Common myeloid progenitor, CD34-positive (primary cell): Measurements from ENCODE around the gene PLEKHA8.
A peak's percentile ranks its signal among the peaks of the same experiment; 100 is the strongest.
"Not testable (repeated sequence)": the region's sequence is repeated elsewhere in the genome, so short reads cannot be mapped to it uniquely, and the experiment has no call there.

Source experiments
- CTCF ChIA-PET: fragments of 350-600 bp; sonication (Branson Sonifier 250); formaldehyde crosslinking; loops from one replicate; lab custom pipeline; 2021; ENCODE audit warnings: antibody characterized with exemption; lab: Charles Lee
- POLR2A ChIA-PET: fragments of 350-600 bp; sonication (Branson Sonifier 250); formaldehyde crosslinking; loops from one replicate; lab custom pipeline; 2021; ENCODE audit warnings: antibody characterized with exemption; lab: Charles Lee
- DNase-seq, 3 donors: peaks; one replicate each; pipeline versions ENCODE4 v3.0.0 to v3.0.0-alpha.2; 2013
- H3K27ac ChIP-seq, 2 experiments: 1 replicate in 1 of 2; 2 replicates in 1 of 2; pipeline ENCODE4 v1.7.0; 2013; ENCODE audit warnings: inconsistent platforms in 2 of 2, low read length in 2 of 2, mild to moderate bottlenecking in 2 of 2, low read depth in 1 of 2, moderate library complexity in 1 of 2; ENCODE audit not compliant: severe bottlenecking in 2 of 2, insufficient read depth in 1 of 2, poor library complexity in 1 of 2
- H3K27me3 ChIP-seq, 5 experiments: replicated peaks in 2 of 5; 1 replicate in 3 of 5; 2 replicates in 2 of 5; pipeline versions ENCODE4 v1.6.1 to v1.7.0; 2013; ENCODE audit warnings: low read length in 4 of 5, mild to moderate bottlenecking in 2 of 5, moderate library complexity in 2 of 5, inconsistent platforms in 1 of 5; ENCODE audit not compliant: insufficient read depth in 5 of 5, control insufficient read depth in 4 of 5
- H3K36me3 ChIP-seq, 4 experiments: 1 replicate in 2 of 4; 2 replicates in 2 of 4; pipeline versions ENCODE4 v1.6.1 to v1.7.0; 2013; ENCODE audit warnings: low read length in 3 of 4, control low read depth in 1 of 4, mild to moderate bottlenecking in 1 of 4; ENCODE audit not compliant: control insufficient read depth in 4 of 4, insufficient read depth in 4 of 4
- H3K4me1 ChIP-seq, 4 experiments: 1 replicate in 3 of 4; 2 replicates in 1 of 4; pipeline versions ENCODE4 v1.6.1 to v1.7.1; 2013; ENCODE audit warnings: low read length in 3 of 4, mild to moderate bottlenecking in 3 of 4, control low read depth in 1 of 4, inconsistent platforms in 1 of 4, moderate library complexity in 1 of 4; ENCODE audit not compliant: control insufficient read depth in 4 of 4, insufficient read depth in 4 of 4; ENCODE audit errors: control extremely low read depth in 1 of 4
- H3K4me3 ChIP-seq, 7 experiments: 1 replicate in 4 of 7; 2 replicates in 3 of 7; pipeline versions ENCODE4 v1.5.1 to v1.7.0; 2013; ENCODE audit warnings: mild to moderate bottlenecking in 7 of 7, low read length in 6 of 7, moderate library complexity in 6 of 7, inconsistent platforms in 2 of 7, low read depth in 2 of 7, control low read depth in 1 of 7; ENCODE audit not compliant: insufficient read depth in 4 of 7, control insufficient read depth in 1 of 7; ENCODE audit errors: extremely low read depth in 1 of 7
- H3K9me3 ChIP-seq, 5 experiments: 1 replicate in 4 of 5; 2 replicates in 1 of 5; pipeline versions ENCODE4 v1.6.1 to v1.7.1; 2013; ENCODE audit warnings: low read length in 4 of 5, mild to moderate bottlenecking in 2 of 5, inconsistent platforms in 1 of 5, low read depth in 1 of 5, moderate library complexity in 1 of 5; ENCODE audit not compliant: control insufficient read depth in 4 of 5, insufficient read depth in 2 of 5; ENCODE audit errors: control extremely low read depth in 1 of 5
- WGBS: methylation state at CpG from one replicate; pipeline ENCODE4 v1.1.5; 2013; ENCODE audit not compliant: insufficient coverage; 5-methylcytosine and 5-hydroxymethylcytosine counted together

PLEKHA8 gene

DNA sequence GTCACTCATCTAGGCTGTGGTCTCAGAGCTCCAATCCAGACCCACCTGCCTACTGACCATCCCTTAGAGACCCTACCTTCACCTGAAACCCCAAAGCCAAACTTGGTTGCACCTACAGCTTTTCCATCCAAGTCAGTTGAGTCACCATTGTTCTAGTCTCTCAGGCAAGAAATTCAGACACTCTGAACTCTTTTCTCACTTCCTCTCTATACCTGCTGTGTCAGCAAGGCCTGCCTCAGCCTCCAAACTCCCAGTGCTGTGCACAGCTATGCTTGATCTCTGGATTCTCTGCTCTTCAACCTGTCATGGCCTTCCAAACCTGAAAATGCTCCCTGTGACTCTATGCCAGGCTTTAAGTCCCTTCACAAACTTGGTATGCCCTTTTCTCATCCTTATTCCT, 59.2 kb downstream of the PLEKHA8 start:
- DNase-seq: no peak
- Histone ChIP-seq H3K27me3 (no peaks in the 10 kb centered on the region), H3K36me3 (no peaks in the 10 kb centered on the region), H3K27ac (no peak overlapping the region), H3K4me3 (no peak overlapping the region), H3K4me1 (peaks cover 0 to 8% (median 0%) of the 10 kb centered on the region in 4 experiments), H3K9me3 (no peaks in the 10 kb centered on the region)
- ChIA-PET POLR2A (no interaction called here), CTCF (interaction anchor here (1.5 to 1.9 kb wide), 3 partner anchors 9 to 22 kb away, joined by 3 to 4 read pairs (median 4); no protein-coding TSS in a partner anchor)

- DNase-seq: no peak
- Histone ChIP-seq H3K27ac (no peak overlapping the region), H3K36me3 (no peaks in the 10 kb centered on the region), H3K4me1 (peaks cover 0 to 8% (median 0%) of the 10 kb centered on the region in 4 experiments), H3K9me3 (no peaks in the 10 kb centered on the region), H3K4me3 (no peak overlapping the region), H3K27me3 (no peaks in the 10 kb centered on the region)
- ChIA-PET CTCF (interaction anchor here (1.3 to 1.9 kb wide), 5 partner anchors 8 to 166 kb away, joined by 3 to 7 read pairs (median 4); no protein-coding TSS in a partner anchor), POLR2A (no interaction called here)
Measured at GRCh38 chr7:30088362-30088761, 60.1 kb downstream of the PLEKHA8 start.

DNA sequence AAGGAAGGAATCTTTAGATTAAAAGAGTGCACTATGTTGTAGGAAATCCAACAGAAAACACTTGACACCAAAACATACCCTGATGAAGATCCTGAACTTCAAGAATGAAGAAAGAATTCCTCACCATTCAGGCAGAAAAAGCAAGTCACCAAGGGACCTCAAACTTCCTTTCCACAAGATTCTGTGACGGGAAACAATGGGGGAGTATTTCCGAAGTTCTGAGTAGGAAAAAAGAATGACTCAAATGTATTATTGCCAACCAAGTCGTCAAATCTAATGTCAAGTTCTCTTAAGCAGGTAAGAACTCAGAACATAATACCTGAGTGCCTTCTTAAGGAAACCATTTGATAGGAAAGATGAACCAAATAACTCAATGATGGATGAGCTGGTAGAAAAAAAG, 61.9 kb downstream of the PLEKHA8 start:
- ChIA-PET POLR2A (no interaction called here), CTCF (interaction anchor here (0.8 to 2.3 kb wide), 2 partner anchors 15 to 49 kb away, joined by 3 to 9 read pairs; no protein-coding TSS in a partner anchor)
- WGBS: 0% methylated on average over 2 of the region's 3 CpGs

DNA sequence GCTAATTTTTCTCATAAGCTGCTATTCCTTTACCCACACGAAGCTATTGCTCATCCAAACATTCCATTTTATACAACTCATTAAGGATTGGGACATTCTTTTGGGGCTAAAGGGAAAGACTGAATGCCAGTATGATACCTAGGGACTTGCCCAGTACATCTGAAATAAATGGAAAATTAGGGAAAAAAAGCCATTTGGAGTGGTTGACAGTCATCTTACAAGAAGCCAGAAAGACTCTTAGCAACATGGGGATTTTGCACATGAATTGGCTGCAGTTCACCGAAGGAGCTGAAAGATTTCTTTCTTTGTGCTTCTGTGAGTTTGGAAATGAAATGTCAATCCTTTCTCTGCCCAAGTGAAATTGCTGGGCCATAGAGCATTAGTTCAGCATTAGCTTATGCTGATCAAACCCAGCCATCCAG, 63.3 kb downstream of the PLEKHA8 start:
- CTCF ChIA-PET: interaction anchor here (0.9 to 2.3 kb wide), 4 partner anchors 8 to 143 kb away, joined by 3 to 9 read pairs (median 3); no protein-coding TSS in a partner anchor
- H3K36me3 ChIP-seq: no peaks in the 10 kb centered on the region
- no peak overlapping the region for H3K27ac ChIP-seq
- H3K27me3 ChIP-seq: no peaks in the 10 kb centered on the region
- DNase-seq: no peak
- no peak overlapping the region for H3K4me3 ChIP-seq
- H3K4me1 ChIP-seq: peaks cover 0 to 8% (median 0%) of the 10 kb centered on the region in 4 experiments
- no CpG with 5 or more reads among the region's 2 CpGs for WGBS
- POLR2A ChIA-PET: no interaction called here
- H3K9me3 ChIP-seq: no peaks in the 10 kb centered on the region

More for the DNA sequence above, 61.9 kb downstream of the PLEKHA8 start:
- no peak overlapping the region for H3K4me3 ChIP-seq
- H3K27me3 ChIP-seq: no peaks in the 10 kb centered on the region
- H3K4me1 ChIP-seq: peaks cover 0 to 8% (median 0%) of the 10 kb centered on the region in 4 experiments
- H3K27ac ChIP-seq: no peak overlapping the region
- peak; percentile 14 to 37 (median 27) for DNase-seq
- no peaks in the 10 kb centered on the region for H3K36me3 ChIP-seq
- no peaks in the 10 kb centered on the region for H3K9me3 ChIP-seq

- H3K27me3 ChIP-seq: no peaks in the 10 kb centered on the region
- H3K9me3 ChIP-seq: no peaks in the 10 kb centered on the region
- 93% methylated on average over 5 of the region's 5 CpGs for WGBS
- DNase-seq: no peak
- ChIA-PET POLR2A (no interaction called here), CTCF (interaction anchor here (1.0 to 2.3 kb wide), 3 partner anchors 9 to 27 kb away, joined by 3 to 9 read pairs (median 3); no protein-coding TSS in a partner anchor)
- H3K4me1 ChIP-seq: peaks cover 0 to 8% (median 0%) of the 10 kb centered on the region in 4 experiments
- no peak overlapping the region for H3K4me3 ChIP-seq
- no peaks in the 10 kb centered on the region for H3K36me3 ChIP-seq
- no peak overlapping the region for H3K27ac ChIP-seq
Measured at GRCh38 chr7:30091987-30092386, 63.8 kb downstream of the PLEKHA8 start.

DNA sequence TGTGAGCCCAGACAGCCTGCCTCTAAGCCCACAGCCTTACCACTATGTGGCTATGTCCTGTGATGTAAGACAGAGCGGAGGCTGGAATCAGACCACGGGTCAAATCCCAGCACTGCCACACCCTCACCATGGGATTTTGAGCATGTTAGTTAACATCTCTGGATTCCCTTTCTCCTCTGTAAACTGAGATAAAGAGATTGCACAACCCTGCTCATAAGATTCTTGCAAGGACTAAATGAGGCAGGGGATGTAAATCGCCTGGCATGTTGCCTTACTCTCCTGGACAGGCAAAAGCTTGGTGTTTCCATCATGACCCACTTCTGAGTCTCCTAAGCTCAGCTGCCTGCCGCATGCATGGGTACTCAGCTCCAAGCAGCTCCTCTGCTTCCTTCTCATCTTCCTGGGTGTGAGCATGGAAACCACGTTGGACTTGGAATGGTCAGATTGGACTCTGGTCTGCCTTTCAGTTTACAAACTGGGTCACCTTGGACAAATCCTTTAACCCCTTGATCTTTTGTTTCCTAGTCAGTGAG, 65.3 kb downstream of the PLEKHA8 start:
- WGBS: 100% methylated on average over 3 of the region's 5 CpGs
- no peaks in the 10 kb centered on the region for H3K36me3 ChIP-seq
- POLR2A ChIA-PET: no interaction called here
- no peak overlapping the region for H3K4me3 ChIP-seq
- DNase-seq: no peak
- peaks cover 0 to 3% (median 0%) of the 10 kb centered on the region in 5 experiments for H3K9me3 ChIP-seq
- no peaks in the 10 kb centered on the region for H3K27me3 ChIP-seq
- H3K4me1 ChIP-seq: peaks cover 0 to 8% (median 0%) of the 10 kb centered on the region in 4 experiments
- H3K27ac ChIP-seq: no peak overlapping the region
- CTCF ChIA-PET: interaction anchor here (0.9 kb wide), 1 partner anchor 19 kb away, joined by 3 read pairs; no protein-coding TSS in a partner anchor

GRCh38 chr7:30098599-30098998, 70.4 kb downstream of the PLEKHA8 start:
- H3K4me3 ChIP-seq, POLR2A ChIA-PET, DNase-seq, H3K27ac ChIP-seq, H3K36me3 ChIP-seq, H3K9me3 ChIP-seq, H3K4me1 ChIP-seq, H3K27me3 ChIP-seq, CTCF ChIA-PET: not testable (repeated sequence)
- WGBS: 95% methylated on average over 16 of the region's 21 CpGs
